GM19099 (cell line): Measurements from ENCODE around the gene MYADML2.

Experiments used
- POLR2A ChIP-seq: IDR thresholded peaks from 3 replicates; pipeline ENCODE4 v1.6.1; 2011; ENCODE audit warnings: low read depth; ENCODE audit not compliant: insufficient read length; ENCODE audit errors: extremely low read depth

The MYADML2 gene

DNA sequence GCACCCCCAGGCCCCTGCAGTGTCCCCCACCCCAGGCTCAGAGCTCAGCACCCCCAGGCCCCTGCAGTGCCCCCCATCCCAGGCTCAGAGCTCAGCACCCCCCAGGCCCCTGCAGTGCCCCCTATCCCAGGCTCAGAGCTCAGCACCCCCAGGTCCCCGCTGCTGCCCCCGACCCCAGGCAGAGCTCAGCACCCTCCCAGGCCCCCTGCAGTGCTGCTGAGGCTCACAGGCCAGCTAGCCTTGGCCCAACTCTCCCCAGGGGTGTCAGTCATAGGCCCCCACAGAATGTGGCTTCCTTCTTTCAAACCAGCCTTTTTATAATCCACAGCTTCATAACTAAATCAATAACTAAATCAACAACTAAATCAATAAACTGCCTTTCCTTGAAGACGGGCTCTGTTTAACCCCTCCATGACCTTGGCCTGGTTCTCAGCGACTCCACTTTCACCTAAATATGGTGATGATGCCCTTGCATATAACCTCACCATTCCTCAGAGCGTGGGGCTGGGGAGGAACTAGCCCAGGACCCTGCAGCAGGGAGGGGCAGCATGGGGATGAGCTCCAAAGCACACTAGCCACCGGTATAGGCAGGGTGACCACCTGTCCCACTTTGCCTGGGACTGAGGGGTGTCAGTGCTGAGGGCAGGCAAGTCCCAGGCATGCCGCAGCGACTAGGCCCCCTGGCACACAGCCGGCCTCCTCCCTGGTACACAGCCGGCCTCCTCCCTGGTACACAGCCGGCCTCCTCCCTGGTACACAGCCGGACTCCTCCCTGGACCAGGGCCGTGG, 8.9 kb upstream of the MYADML2 start:
- no peak for TF ChIP-seq POLR2A

GRCh38 chr17:81955058-81955681, 8.1 kb upstream of the MYADML2 start:
- TF ChIP-seq POLR2A = no peak

- no peak for TF ChIP-seq POLR2A
Observed at GRCh38 chr17:81954131-81955057, 7.4 kb upstream of the MYADML2 start.

GRCh38 chr17:81952792-81953228, 5.8 kb upstream of the MYADML2 start:
- no peak for TF ChIP-seq POLR2A

GRCh38 chr17:81951785-81952684, 5.0 kb upstream of the MYADML2 start:
- TF ChIP-seq POLR2A = no peak

DNA sequence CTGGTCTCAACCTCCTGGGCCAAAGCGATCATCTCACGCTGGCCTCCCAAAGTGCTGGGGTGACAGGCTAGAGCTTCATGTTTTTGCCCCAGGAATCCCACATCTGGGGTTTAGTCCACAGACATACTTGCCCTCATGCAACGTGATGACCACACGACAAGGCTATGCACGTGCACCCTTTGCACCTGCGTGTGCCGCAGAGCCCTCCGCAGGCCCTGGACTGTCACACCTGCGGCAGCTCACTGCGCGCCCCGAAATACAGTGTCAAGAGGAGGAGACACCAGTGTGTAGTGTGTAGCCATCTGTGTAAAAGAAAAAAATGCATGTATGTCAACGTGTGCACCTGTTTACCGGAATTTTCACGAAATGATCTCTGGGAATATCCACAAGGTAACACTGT, 3.5 kb upstream of the MYADML2 start:
- no peak for TF ChIP-seq POLR2A

GRCh38 chr17:81948635-81949378, 1.8 kb upstream of the MYADML2 start:
- no peak for TF ChIP-seq POLR2A

DNA sequence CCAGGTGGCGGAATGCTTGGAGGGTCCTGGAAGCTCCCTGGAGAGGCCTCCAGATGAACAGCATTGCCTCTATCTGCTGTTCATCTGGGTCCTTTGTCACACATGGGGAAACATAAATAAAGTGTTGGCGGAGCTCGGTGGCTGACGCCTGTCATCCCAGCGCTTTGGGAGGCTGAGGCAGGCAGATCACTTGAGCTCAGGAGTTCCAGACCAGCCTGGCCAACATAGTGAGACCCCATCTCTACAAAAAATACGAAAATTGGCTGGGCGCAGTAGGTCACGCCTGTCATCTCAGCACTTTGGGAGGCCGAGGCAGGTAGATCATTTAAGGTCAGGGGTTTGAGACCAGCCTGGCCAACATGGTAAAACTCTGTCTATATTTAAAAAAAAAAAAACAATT, 2.2 kb downstream of the MYADML2 start:
- no peak for TF ChIP-seq POLR2A

DNA sequence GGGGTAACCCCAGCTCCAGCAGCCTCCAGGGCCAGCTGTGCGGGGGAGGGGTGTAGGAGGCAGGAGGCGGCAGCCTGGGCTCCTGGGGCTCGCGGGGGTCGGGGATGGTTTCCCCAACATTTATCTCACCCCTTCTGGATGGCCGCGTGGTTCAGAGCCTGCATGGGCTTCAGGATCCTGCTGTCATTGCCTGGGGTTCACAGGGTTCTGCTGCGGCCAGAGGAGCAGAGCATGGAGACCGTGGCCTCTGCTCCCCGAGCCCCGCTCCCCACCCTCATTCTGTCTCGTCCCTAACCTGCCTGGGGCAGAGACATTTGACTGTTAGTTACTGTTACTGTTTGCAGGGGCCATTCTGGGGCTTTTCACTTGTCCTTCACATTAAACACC, 4.9 kb downstream of the MYADML2 start:
- no peak for TF ChIP-seq POLR2A

DNA sequence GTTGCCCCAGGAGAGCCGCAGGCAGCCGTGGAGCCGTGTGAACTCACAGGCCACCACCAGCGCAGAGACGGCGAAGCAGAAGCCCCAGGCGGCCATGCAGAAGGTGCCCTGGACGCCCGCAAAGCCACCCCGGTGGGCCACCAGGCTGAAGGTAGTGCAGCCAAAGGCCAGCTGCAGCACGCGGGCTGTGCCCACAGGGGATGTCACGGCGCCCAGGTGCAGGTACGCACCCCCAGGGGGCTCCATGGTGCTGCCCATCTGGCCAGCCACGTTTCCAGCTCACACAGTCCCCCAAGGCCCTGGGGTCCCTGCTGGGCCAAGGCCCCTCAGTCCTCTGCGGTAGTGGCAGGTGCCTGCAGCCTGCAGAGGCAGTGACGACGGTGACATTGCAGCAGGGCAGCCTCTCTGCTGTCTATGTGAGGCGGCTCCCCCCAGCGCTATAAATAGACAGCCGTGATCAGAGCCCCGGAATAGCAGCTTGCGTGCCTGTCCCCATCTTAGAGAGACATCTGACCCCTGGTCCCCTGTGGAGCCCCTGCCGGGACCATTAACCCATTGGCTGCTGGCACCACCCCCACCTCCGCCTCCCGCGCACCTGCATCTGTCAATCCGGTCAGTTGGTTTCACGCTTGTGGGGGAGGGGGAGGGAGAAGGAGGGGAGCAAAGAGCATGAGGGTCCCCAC, 5.4 kb downstream of the MYADML2 start:
- TF ChIP-seq POLR2A = no peak

DNA sequence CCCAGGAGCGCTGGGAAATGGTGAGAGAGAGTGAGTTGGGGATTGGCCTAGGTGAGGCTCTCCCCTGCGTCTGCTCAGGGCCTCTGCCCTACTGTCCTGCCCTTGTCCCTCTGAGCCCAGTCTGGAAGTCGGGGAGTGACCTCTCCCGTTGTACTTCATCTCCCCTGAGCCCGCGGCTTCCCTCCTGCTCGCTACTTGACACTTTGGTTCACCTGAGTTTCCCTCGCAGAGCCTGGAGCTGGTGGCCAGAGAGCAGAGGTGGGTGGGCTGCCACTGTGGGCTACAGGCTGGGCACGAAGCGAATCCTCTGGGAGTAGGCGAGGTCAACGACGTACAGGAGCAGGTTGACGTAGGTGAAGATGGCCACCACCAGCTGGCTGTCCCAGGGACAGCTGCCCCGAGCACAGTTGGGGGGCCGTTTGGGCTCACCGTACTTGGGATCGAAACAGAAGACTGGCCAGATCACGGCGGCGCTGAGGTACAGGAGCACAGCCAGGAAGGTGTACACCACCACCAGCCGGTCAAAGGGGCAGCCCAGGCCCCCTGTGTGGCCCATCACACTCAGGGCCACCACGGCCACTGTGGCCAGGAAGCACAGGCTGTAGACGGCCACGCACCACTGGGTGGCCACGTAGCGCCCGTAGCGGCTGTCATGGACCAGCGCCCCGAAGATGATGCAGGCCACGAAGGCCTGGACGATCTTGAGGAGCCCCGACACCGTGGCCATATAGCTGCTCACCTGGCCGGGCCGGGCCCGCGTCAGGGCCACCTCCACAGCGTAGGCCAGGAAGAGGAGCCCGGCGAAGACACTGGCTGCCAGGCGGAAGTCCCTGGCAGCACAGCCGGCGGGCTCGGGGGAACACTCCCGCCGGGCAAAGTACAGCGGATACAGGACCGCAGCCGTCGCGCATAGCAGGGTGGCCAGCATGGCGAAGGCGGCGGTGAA, 6.2 kb downstream of the MYADML2 start:
- no peak for TF ChIP-seq POLR2A

DNA sequence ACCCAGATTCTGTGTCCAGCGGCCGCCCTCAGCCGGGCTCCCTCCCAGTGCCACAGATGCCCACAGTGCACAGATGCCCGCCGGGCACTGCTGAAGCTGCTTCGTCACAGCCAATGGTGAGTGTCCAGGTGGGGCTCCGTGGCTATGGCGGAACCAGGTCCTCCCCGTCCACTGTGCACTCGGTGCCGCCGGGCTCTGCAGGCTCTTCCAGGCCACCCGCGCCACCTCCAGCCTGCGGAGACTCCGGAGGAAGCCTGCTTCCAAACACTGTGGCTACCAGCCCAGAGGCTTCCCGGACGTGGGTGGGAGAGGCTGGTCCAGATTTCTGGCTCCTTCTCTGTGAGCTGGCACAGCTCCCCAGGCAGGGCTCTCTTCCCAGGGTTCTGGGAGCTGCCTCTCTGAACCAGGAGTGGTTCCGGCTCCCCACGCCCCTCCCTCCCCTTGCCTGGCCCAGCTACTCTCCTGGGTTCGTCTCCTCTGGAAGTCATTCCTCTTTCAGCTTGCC, 7.1 kb downstream of the MYADML2 start:
- no peak for TF ChIP-seq POLR2A
